Lower lobe of right lung (tissue), 2 donors: Measurements from ENCODE around the gene ASB9. TPM values are rescaled to one million over a fixed set of nuclear protein-coding genes. Genes with fewer than 3 reads are reported as not detected.

ENCODE experiments used
- ATAC-seq, 2 donors: fragments of 200-7000 bp; cut with Tn5 transposase; one replicate each; pipeline ENCODE4 v1.9.1; 2020 to 2022; ENCODE audit warnings: mild to moderate bottlenecking in 2 of 2, moderate library complexity in 2 of 2
- DNase-seq: peaks from one replicate; pipeline ENCODE4 v3.0.0-alpha.2; 2020
- H3K27ac ChIP-seq: fragments of 200-600 bp; one replicate; pipeline ENCODE4 v1.8.0; 2022
- H3K27me3 ChIP-seq: fragments of 200-600 bp; one replicate; pipeline ENCODE4 v1.8.0; 2022; ENCODE audit warnings: low read depth
- H3K36me3 ChIP-seq: fragments of 200-600 bp; one replicate; pipeline ENCODE4 v1.8.0; 2022; ENCODE audit warnings: mild to moderate bottlenecking
- H3K4me1 ChIP-seq: fragments of 200-600 bp; one replicate; pipeline ENCODE4 v1.8.0; 2022
- H3K4me3 ChIP-seq: fragments of 200-600 bp; one replicate; pipeline ENCODE4 v1.8.0; 2022; ENCODE audit warnings: mild to moderate bottlenecking
- H3K9me3 ChIP-seq: fragments of 200-600 bp; one replicate; pipeline ENCODE4 v1.8.0; 2022
- intact Hi-C: fragments of 100-400 bp; cut with DNase I; formaldehyde crosslinking; loops from one replicate; pipeline ENCODE4 v1.11.0; 2022
- total RNA-seq: library from RNA; stranded (reverse); fragmentation: NEBNext Ultra II Directional; extraction: Animal tissue kit (Norgen Biotek cat#: 25700); gene quantifications from one replicate; pipeline ENCODE4 v1.2.1, GENCODE V29; 2021
- TF ChIP-seq, protein P1 (sequence below): fragments of 200-600 bp; IDR thresholded peaks from one replicate; pipeline ENCODE4 v1.8.0; 2022; ENCODE audit warnings: antibody characterized with exemption, mild to moderate bottlenecking
- donor health status: DM: no; HTN: yes; CAD: no; lungs with severe emphysema.

The ASB9 gene
- total RNA-seq, 1 donor from 2014 or later: 6.0 TPM

DNA sequence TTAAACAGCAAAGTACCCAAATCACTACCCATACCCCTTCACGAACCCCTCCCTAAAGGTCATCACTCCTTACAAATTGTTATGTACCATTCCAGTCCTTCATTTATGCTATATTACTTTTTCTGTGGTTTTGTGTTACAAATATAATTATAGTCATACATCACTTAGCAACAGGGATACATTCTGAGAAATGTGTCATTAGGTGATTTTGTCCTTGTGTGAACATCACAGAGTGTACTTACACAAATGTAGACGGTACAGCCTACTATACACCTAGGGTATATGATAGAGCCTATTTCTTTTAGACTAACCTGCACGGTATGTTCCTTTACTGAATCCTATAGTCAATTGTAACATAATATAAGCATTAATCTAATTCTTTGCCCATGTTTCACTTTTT lies 61.9 kb downstream of the ASB9 start:
- H3K4me1 ChIP-seq: no peaks in the 10 kb centered on the region
- no peaks in the 10 kb centered on the region for H3K36me3 ChIP-seq
- intact Hi-C loops: no loop called here
- no peaks in the 10 kb centered on the region for H3K9me3 ChIP-seq
- H3K27ac ChIP-seq: no peak overlapping the region
- ATAC-seq (no peak), DNase-seq (no peak)
- H3K27me3 ChIP-seq: no peaks in the 10 kb centered on the region
- TF ChIP-seq, protein P1, sequence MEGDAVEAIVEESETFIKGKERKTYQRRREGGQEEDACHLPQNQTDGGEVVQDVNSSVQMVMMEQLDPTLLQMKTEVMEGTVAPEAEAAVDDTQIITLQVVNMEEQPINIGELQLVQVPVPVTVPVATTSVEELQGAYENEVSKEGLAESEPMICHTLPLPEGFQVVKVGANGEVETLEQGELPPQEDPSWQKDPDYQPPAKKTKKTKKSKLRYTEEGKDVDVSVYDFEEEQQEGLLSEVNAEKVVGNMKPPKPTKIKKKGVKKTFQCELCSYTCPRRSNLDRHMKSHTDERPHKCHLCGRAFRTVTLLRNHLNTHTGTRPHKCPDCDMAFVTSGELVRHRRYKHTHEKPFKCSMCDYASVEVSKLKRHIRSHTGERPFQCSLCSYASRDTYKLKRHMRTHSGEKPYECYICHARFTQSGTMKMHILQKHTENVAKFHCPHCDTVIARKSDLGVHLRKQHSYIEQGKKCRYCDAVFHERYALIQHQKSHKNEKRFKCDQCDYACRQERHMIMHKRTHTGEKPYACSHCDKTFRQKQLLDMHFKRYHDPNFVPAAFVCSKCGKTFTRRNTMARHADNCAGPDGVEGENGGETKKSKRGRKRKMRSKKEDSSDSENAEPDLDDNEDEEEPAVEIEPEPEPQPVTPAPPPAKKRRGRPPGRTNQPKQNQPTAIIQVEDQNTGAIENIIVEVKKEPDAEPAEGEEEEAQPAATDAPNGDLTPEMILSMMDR: no peak
- no peak overlapping the region for H3K4me3 ChIP-seq

DNA sequence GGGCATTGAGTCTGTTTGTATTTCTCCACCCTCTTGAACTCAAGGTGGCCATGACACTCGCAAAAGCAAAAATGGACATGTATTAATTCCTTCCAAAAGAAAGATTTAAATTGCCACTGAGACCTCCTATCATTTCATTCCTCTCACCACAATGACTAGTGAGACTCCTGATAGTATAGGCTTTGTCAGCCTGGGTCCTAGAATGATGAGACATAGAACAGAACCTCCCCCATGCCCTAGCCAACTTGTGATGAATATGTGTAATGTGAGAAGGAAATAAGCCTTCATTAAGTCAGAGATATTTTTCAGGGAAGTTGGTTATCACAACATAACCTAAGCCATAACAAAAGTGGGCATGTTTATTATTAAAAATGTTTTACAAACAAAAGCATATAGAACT lies 62.5 kb downstream of the ASB9 start:
- Histone ChIP-seq H3K27ac (no peak overlapping the region), H3K4me1 (no peaks in the 10 kb centered on the region), H3K36me3 (no peaks in the 10 kb centered on the region), H3K27me3 (no peaks in the 10 kb centered on the region), H3K9me3 (no peaks in the 10 kb centered on the region), H3K4me3 (no peak overlapping the region)
- ATAC-seq (no peak), DNase-seq (no peak)
- intact Hi-C loops: no loop called here
- TF ChIP-seq, protein P1: no peak

DNA sequence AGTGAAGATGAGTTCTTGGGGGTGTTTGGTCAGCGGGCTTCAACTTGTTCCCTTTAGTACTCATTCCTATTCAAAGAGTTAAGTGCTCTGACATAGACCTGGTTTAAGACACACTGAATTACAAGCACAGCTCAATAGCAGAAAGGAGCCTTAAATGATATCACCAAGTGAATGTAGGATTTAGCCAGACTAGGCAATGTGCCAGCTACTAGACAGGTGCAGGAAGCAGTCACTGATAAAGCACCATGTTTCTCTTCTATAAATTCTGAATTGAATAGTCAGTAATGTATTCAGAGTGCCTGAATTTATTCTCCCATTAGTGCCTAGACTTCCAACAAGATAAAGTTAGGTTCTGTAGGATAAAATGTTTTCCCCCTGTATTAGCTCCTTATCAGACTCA lies 63.6 kb downstream of the ASB9 start:
- intact Hi-C loops: no loop called here
- ATAC-seq (no peak), DNase-seq (no peak)
- Histone ChIP-seq H3K9me3 (no peaks in the 10 kb centered on the region), H3K4me3 (no peak overlapping the region), H3K4me1 (no peaks in the 10 kb centered on the region), H3K27me3 (no peaks in the 10 kb centered on the region), H3K36me3 (no peaks in the 10 kb centered on the region), H3K27ac (no peak overlapping the region)
- TF ChIP-seq, protein P1: no peak

DNA sequence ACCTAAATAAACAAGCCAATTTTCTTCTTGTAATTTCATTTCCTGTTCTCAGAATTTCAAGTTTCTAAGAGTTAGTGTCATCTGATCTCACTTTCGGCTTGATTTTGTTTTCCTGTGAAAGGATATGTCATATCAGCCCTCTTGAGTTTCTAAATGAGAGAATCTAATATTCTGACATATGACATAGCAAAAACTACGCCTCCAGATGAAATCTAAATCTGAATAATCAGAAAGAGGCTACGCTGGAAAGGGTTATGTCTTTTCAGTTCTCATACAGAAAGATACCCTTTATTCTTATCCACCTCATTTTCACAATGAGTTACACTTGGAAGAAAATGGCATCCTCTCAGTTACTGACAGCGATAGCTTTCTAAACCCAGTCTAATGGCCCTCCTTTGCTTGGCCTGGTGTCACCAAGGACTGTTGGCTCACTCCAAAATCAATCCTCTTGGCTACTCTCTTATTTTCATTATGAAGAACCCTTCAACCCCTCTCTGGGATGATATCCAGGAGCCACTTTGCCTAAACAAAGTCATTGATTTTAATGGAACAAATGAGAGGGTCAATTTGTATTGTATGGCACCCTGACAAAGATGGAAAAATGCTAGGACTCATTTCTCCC lies 65.6 kb downstream of the ASB9 start:
- H3K27ac ChIP-seq: no peak overlapping the region
- intact Hi-C loops: no loop called here
- TF ChIP-seq, protein P1: no peak
- no peak overlapping the region for H3K4me3 ChIP-seq
- H3K4me1 ChIP-seq: no peaks in the 10 kb centered on the region
- DNase-seq (no peak), ATAC-seq (no peak)
- H3K9me3 ChIP-seq: no peaks in the 10 kb centered on the region
- no peaks in the 10 kb centered on the region for H3K27me3 ChIP-seq
- H3K36me3 ChIP-seq: no peaks in the 10 kb centered on the region

DNA sequence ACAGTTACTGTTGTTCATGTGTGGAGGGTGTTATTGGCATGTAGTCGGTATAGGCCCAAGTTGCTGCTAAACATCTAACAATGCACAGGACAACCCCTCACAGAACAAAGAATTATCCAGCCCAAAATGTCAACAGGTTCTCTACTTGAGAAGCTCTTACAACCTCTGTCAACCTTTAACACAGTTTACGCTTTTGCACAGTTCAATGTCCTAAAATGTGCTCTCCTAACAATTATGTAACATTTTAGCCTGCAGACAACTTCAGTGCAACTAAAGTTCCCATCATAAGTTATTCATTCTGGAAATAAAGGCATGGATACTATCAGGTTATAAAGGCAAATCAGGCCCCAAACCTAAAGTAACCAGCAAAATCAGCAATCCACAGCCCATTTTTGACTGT lies 66.2 kb downstream of the ASB9 start:
- no peak overlapping the region for H3K4me3 ChIP-seq
- no peaks in the 10 kb centered on the region for H3K27me3 ChIP-seq
- intact Hi-C loops: no loop called here
- no peaks in the 10 kb centered on the region for H3K9me3 ChIP-seq
- no peaks in the 10 kb centered on the region for H3K4me1 ChIP-seq
- no peak overlapping the region for H3K27ac ChIP-seq
- ATAC-seq (no peak), DNase-seq (no peak)
- no peaks in the 10 kb centered on the region for H3K36me3 ChIP-seq
- TF ChIP-seq, protein P1: no peak
